Measurements from ENCODE around the gene WDFY2.
"Not testable (repeated sequence)": the region's sequence is repeated elsewhere in the genome, so short reads cannot be mapped to it uniquely, and the experiment has no call there.

Gene WDFY2

GRCh38 chr13:51644654-51645053 is 60.4 kb downstream of the WDFY2 start:
- no peak for DNase-seq
- peaks cover 3% of the 10 kb centered on the region for H3K36me3 Mint-ChIP-seq (ENCODE audit: low read depth)
- no peaks in the 10 kb centered on the region for H3K27me3 Mint-ChIP-seq
- H3K4me1 Mint-ChIP-seq (ENCODE audit: low read depth), result peaks cover 52% of the 10 kb centered on the region
- no peaks in the 10 kb centered on the region for H3K9me3 Mint-ChIP-seq
- H3K4me3 Mint-ChIP-seq, result no peak overlapping the region
- H3K27ac Mint-ChIP-seq, result peak overlapping the region; percentile 80

GRCh38 chr13:51645154-51645650 is 60.9 kb downstream of the WDFY2 start:
- DNase-seq, result no peak
- H3K4me3 Mint-ChIP-seq, result peak overlapping the region; percentile 29
- peaks cover 3% of the 10 kb centered on the region for H3K36me3 Mint-ChIP-seq (ENCODE audit: low read depth)
- H3K27me3 Mint-ChIP-seq, result no peaks in the 10 kb centered on the region
- H3K9me3 Mint-ChIP-seq, result no peaks in the 10 kb centered on the region
- H3K27ac Mint-ChIP-seq, result peak overlapping the region; percentile 80
- H3K4me1 Mint-ChIP-seq (ENCODE audit: low read depth), result peaks cover 53% of the 10 kb centered on the region

- no peaks in the 10 kb centered on the region for H3K27me3 Mint-ChIP-seq
- no peak for DNase-seq
- peak overlapping the region; percentile 80 for H3K27ac Mint-ChIP-seq
- H3K36me3 Mint-ChIP-seq (ENCODE audit: low read depth), result peaks cover 3% of the 10 kb centered on the region
- peaks cover 53% of the 10 kb centered on the region for H3K4me1 Mint-ChIP-seq (ENCODE audit: low read depth)
- H3K9me3 Mint-ChIP-seq, result no peaks in the 10 kb centered on the region
- H3K4me3 Mint-ChIP-seq, result peak overlapping the region; percentile 1
Measured at GRCh38 chr13:51645761-51646670, 61.8 kb downstream of the WDFY2 start.

GRCh38 chr13:51647067-51647466 is 62.8 kb downstream of the WDFY2 start:
- DNase-seq, result no peak
- Mint-ChIP-seq H3K4me3 (no peak overlapping the region), H3K9me3 (no peaks in the 10 kb centered on the region), H3K36me3 (ENCODE audit: low read depth) (peaks cover 5% of the 10 kb centered on the region), H3K4me1 (ENCODE audit: low read depth) (peaks cover 53% of the 10 kb centered on the region), H3K27me3 (no peaks in the 10 kb centered on the region), H3K27ac (peak overlapping the region; percentile 16)

GRCh38 chr13:51652193-51652592 is 67.9 kb downstream of the WDFY2 start:
- H3K4me1 Mint-ChIP-seq (ENCODE audit: low read depth); H3K27me3 Mint-ChIP-seq; H3K4me3 Mint-ChIP-seq; H3K27ac Mint-ChIP-seq; DNase-seq: not testable (repeated sequence)
- Mint-ChIP-seq H3K36me3 (ENCODE audit: low read depth) (peaks cover 29% of the 10 kb centered on the region), H3K9me3 (peaks cover 20% of the 10 kb centered on the region)

- H3K9me3 Mint-ChIP-seq, result peaks cover 24% of the 10 kb centered on the region
- peaks cover 21% of the 10 kb centered on the region for H3K36me3 Mint-ChIP-seq (ENCODE audit: low read depth)
- H3K4me3 Mint-ChIP-seq, result no peak overlapping the region
- DNase-seq, result no peak
- peaks cover 11% of the 10 kb centered on the region for H3K4me1 Mint-ChIP-seq (ENCODE audit: low read depth)
- H3K27ac Mint-ChIP-seq, result no peak overlapping the region
- H3K27me3 Mint-ChIP-seq, result no peaks in the 10 kb centered on the region
Measured at GRCh38 chr13:51659276-51660127, 75.2 kb downstream of the WDFY2 start.

- Mint-ChIP-seq H3K36me3 (ENCODE audit: low read depth) (peaks cover 14% of the 10 kb centered on the region), H3K4me1 (ENCODE audit: low read depth) (peaks cover 15% of the 10 kb centered on the region), H3K27me3 (no peaks in the 10 kb centered on the region), H3K27ac (no peak overlapping the region), H3K9me3 (peaks cover 19% of the 10 kb centered on the region), H3K4me3 (no peak overlapping the region)
- DNase-seq, result no peak
Measured at GRCh38 chr13:51660813-51661212, 76.6 kb downstream of the WDFY2 start.

GRCh38 chr13:51663973-51664957 is 80.0 kb downstream of the WDFY2 start:
- DNase-seq, result no peak
- Mint-ChIP-seq H3K4me3 (no peak overlapping the region), H3K4me1 (ENCODE audit: low read depth) (peaks cover 24% of the 10 kb centered on the region), H3K27ac (no peak overlapping the region), H3K9me3 (no peaks in the 10 kb centered on the region), H3K27me3 (no peaks in the 10 kb centered on the region), H3K36me3 (ENCODE audit: low read depth) (peaks cover 10% of the 10 kb centered on the region)

- Mint-ChIP-seq H3K27ac (no peak overlapping the region), H3K36me3 (ENCODE audit: low read depth) (peaks cover 10% of the 10 kb centered on the region), H3K4me3 (no peak overlapping the region), H3K4me1 (ENCODE audit: low read depth) (peaks cover 28% of the 10 kb centered on the region), H3K27me3 (no peaks in the 10 kb centered on the region), H3K9me3 (no peaks in the 10 kb centered on the region)
- DNase-seq, result no peak
Measured at GRCh38 chr13:51665456-51665855, 81.2 kb downstream of the WDFY2 start.

- Mint-ChIP-seq H3K27ac (no peak overlapping the region), H3K27me3 (no peaks in the 10 kb centered on the region), H3K36me3 (ENCODE audit: low read depth) (peaks cover 7% of the 10 kb centered on the region), H3K4me3 (no peak overlapping the region), H3K4me1 (ENCODE audit: low read depth) (peaks cover 28% of the 10 kb centered on the region), H3K9me3 (no peaks in the 10 kb centered on the region)
- no peak for DNase-seq
Measured at GRCh38 chr13:51666374-51666773, 82.1 kb downstream of the WDFY2 start.

GRCh38 chr13:51666839-51667238 is 82.6 kb downstream of the WDFY2 start:
- H3K27ac Mint-ChIP-seq, result no peak overlapping the region
- peaks cover 7% of the 10 kb centered on the region for H3K36me3 Mint-ChIP-seq (ENCODE audit: low read depth)
- no peak for DNase-seq
- no peaks in the 10 kb centered on the region for H3K9me3 Mint-ChIP-seq
- peaks cover 28% of the 10 kb centered on the region for H3K4me1 Mint-ChIP-seq (ENCODE audit: low read depth)
- no peaks in the 10 kb centered on the region for H3K27me3 Mint-ChIP-seq
- H3K4me3 Mint-ChIP-seq, result no peak overlapping the region

- Mint-ChIP-seq H3K4me1 (ENCODE audit: low read depth) (peaks cover 36% of the 10 kb centered on the region), H3K4me3 (no peak overlapping the region), H3K27ac (no peak overlapping the region), H3K27me3 (no peaks in the 10 kb centered on the region), H3K36me3 (ENCODE audit: low read depth) (no peaks in the 10 kb centered on the region), H3K9me3 (no peaks in the 10 kb centered on the region)
- no peak for DNase-seq
Measured at GRCh38 chr13:51668580-51669195, 84.4 kb downstream of the WDFY2 start.

- no peaks in the 10 kb centered on the region for H3K36me3 Mint-ChIP-seq (ENCODE audit: low read depth)
- no peaks in the 10 kb centered on the region for H3K27me3 Mint-ChIP-seq
- DNase-seq, result no peak
- no peak overlapping the region for H3K4me3 Mint-ChIP-seq
- H3K27ac Mint-ChIP-seq, result no peak overlapping the region
- no peaks in the 10 kb centered on the region for H3K9me3 Mint-ChIP-seq
- peaks cover 16% of the 10 kb centered on the region for H3K4me1 Mint-ChIP-seq (ENCODE audit: low read depth)
Measured at GRCh38 chr13:51673165-51673564, 88.9 kb downstream of the WDFY2 start.

Data from activated T-cell treated with anti-CD3 and anti-CD28 coated beads, Interleukin-2, amount 50 U/mL, for 24 hours (primary cell).